Activated CD8-positive, alpha-beta T cell treated with anti-CD3 and anti-CD28 coated beads for 36 hours (primary cell): ENCODE results near the gene TBATA. TPM values are rescaled to one million over a fixed set of nuclear protein-coding genes. Genes with fewer than 3 reads are reported as not detected.

Experiments used
- ATAC-seq: fragments of 200-7000 bp; cut with Tn5 transposase; one replicate; pipeline ENCODE4 v1.10.0; 2021; ENCODE audit warnings: mild to moderate bottlenecking, moderate library complexity
- CTCF ChIA-PET: fragments of 350-600 bp; sonication (Branson Sonifier 250); formaldehyde crosslinking; loops from one replicate; lab custom pipeline; 2021; ENCODE audit warnings: antibody characterized with exemption; lab: Charles Lee
- POLR2A ChIA-PET: fragments of 350-600 bp; sonication (Branson Sonifier 250); formaldehyde crosslinking; loops from one replicate; lab custom pipeline; 2021; ENCODE audit warnings: antibody characterized with exemption; lab: Charles Lee
- DNase-seq: peaks from one replicate; pipeline ENCODE4 v3.0.0-alpha.2; 2020
- H3K27ac Mint-ChIP-seq: one replicate; pipeline ENCODE4 v1.8.0; 2021; ENCODE audit warnings: mild to moderate bottlenecking, mixed read lengths
- H3K27me3 Mint-ChIP-seq: one replicate; pipeline ENCODE4 v1.8.0; 2021; ENCODE audit warnings: mixed read lengths
- H3K36me3 Mint-ChIP-seq: one replicate; pipeline ENCODE4 v1.8.0; 2021; ENCODE audit warnings: low read depth, mixed read lengths
- H3K4me1 Mint-ChIP-seq: one replicate; pipeline ENCODE4 v1.8.0; 2021; ENCODE audit warnings: low read depth, mixed read lengths
- H3K4me3 Mint-ChIP-seq: one replicate; pipeline ENCODE4 v1.8.0; 2021; ENCODE audit warnings: mild to moderate bottlenecking, moderate library complexity, mixed read lengths
- H3K9me3 Mint-ChIP-seq: one replicate; pipeline ENCODE4 v1.8.0; 2021; ENCODE audit warnings: mixed read lengths
- intact Hi-C: fragments of 100-400 bp; cut with micrococcal nuclease; formaldehyde crosslinking; loops from one replicate; pipeline ENCODE4 v1.10.0; 2022
- total RNA-seq, 2 experiments: library from RNA; stranded (reverse); gene quantifications; one replicate each; pipeline ENCODE4 v1.2.3, GENCODE V29; 2021
- TF ChIP-seq, protein P1 (sequence below): fragments of 200-600 bp; IDR thresholded peaks from one replicate; pipeline ENCODE4 v1.8.0; 2022; ENCODE audit warnings: antibody characterized with exemption, mild to moderate bottlenecking

The TBATA gene
- total RNA-seq, 2 experiments from 2014 or later, result not detected

DNA sequence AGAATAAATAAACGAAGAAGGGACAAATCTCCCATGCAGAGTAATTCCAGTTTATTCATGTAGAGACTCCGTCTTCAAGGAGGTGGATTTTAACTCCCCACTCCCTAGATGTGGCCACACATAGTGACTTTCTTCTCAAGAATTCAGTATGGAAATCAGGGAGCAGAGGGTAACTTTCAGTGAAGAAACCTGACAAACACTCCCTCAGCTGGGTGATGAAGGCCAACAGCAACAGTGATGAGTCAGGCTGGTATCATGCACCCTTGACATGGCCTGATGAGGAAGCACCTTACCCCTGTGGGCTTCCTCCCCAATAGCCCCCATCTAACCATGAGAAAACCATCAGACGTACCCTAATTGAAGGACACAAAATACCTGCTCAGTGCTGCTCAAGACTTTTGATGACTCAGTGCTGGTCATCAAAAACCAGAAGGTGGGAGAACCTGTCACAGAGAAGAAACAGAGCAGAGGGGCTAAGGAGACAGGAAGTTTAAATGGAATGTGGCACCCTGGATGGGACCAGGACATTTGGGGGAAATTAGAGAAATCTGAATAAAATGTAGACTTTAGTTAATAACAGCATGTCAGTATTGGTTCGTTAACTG lies 62.3 kb downstream of the TBATA start:
- Mint-ChIP-seq H3K36me3 (no peaks in the 10 kb centered on the region), H3K4me3 (no peak overlapping the region), H3K27me3 (no peaks in the 10 kb centered on the region), H3K27ac (no peak overlapping the region), H3K4me1 (no peaks in the 10 kb centered on the region), H3K9me3 (no peaks in the 10 kb centered on the region)
- TF ChIP-seq, protein P1, sequence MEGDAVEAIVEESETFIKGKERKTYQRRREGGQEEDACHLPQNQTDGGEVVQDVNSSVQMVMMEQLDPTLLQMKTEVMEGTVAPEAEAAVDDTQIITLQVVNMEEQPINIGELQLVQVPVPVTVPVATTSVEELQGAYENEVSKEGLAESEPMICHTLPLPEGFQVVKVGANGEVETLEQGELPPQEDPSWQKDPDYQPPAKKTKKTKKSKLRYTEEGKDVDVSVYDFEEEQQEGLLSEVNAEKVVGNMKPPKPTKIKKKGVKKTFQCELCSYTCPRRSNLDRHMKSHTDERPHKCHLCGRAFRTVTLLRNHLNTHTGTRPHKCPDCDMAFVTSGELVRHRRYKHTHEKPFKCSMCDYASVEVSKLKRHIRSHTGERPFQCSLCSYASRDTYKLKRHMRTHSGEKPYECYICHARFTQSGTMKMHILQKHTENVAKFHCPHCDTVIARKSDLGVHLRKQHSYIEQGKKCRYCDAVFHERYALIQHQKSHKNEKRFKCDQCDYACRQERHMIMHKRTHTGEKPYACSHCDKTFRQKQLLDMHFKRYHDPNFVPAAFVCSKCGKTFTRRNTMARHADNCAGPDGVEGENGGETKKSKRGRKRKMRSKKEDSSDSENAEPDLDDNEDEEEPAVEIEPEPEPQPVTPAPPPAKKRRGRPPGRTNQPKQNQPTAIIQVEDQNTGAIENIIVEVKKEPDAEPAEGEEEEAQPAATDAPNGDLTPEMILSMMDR, result no peak
- ATAC-seq, result peak; percentile 39
- intact Hi-C loops, result no loop called here
- DNase-seq, result no peak
- ChIA-PET POLR2A (no interaction called here), CTCF (interaction anchor here (0.6 kb wide), 1 partner anchor 150 kb away, joined by 4 read pairs; no protein-coding TSS in a partner anchor)

Other genes with a start within 250 kb of the TBATA start
- 100 to 1,000 TPM; 107 to 113 TPM for gene PRF1, start 182.6 kb downstream of the TBATA start, total RNA-seq
- under 1 TPM; 0.16 to 0.25 TPM for gene ADAMTS14, start 112.9 kb downstream of the TBATA start, total RNA-seq
- gene SGPL1, start 30.6 kb upstream of the TBATA start, total RNA-seq, result 10 to 100 TPM; 13.7 to 16.6 TPM
- 10 to 100 TPM; 40.0 to 41.5 TPM for gene PCBD1, start 103.2 kb upstream of the TBATA start, total RNA-seq